Measurements from ENCODE around the gene USH1G.

Gene USH1G

DNA sequence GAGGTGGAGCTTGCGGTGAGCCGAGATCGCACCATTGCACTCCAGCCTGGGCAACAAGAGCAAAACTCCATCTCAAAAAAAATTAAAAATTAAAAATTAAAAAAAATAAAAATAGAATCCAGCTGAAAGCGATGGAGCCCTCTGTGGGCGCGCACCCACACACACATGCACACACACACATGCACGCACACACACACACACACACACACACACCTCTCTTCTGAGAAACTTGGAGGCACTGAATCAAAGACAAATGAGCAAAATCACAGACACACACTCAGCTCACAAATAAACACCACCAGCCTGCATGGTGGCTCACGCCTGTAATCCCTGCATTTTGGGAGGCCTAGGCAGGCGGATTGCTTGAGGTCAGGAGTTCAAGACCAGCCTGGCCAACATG is 20.0 kb downstream of the USH1G start:
- no peak for DNase-seq (ENCODE audit: low read depth)

GRCh38 chr17:74901353-74902135 is 21.5 kb downstream of the USH1G start:
- no peak for DNase-seq (ENCODE audit: low read depth)

- no peak for DNase-seq (ENCODE audit: low read depth)
Measured at GRCh38 chr17:74900208-74900607, 22.8 kb downstream of the USH1G start.

- DNase-seq (ENCODE audit: low read depth): no peak
Measured at GRCh38 chr17:74898376-74898946, 24.6 kb downstream of the USH1G start.

- DNase-seq (ENCODE audit: low read depth): no peak
Measured at GRCh38 chr17:74893936-74894671, 29.0 kb downstream of the USH1G start.

GRCh38 chr17:74892974-74893911 is 29.8 kb downstream of the USH1G start, which contains the start of gene FADS6:
FADS6 (minus strand) TSS chr17:74893633; CDS start chr17:74893595, 38 bp downstream.
- no peak for DNase-seq (ENCODE audit: low read depth)

GRCh38 chr17:74892013-74892841 is 30.8 kb downstream of the USH1G start:
- DNase-seq (ENCODE audit: low read depth): no peak

- DNase-seq (ENCODE audit: low read depth): no peak
Measured at GRCh38 chr17:74890554-74890953, 32.5 kb downstream of the USH1G start.

GRCh38 chr17:74888469-74888868 is 34.6 kb downstream of the USH1G start:
- DNase-seq (ENCODE audit: low read depth): no peak

DNA sequence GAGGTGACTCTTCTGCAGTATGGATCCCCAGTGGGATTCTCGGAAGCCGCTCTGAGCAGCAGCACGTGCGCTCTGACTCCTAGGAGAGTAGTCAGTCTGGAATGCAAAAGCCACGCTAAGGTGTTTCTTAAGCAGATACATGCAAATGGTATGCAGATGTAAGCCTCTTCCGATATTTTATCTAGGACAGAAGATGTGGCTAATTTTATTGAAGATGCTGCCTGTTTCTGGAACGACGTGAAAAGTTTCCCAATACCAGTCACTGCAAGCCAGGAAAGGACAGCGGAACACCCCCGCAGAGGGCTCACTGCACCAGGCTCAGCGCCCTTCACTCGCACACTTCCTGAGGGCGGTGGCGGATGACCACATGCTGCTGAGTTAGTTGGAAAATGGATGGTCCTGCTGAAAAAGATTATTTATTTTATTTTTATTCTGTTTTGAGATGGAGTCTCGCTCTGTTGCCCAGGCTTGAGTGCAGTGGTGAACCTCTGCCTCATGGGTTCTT is 39.8 kb downstream of the USH1G start:
- DNase-seq (ENCODE audit: low read depth): no peak

DNA sequence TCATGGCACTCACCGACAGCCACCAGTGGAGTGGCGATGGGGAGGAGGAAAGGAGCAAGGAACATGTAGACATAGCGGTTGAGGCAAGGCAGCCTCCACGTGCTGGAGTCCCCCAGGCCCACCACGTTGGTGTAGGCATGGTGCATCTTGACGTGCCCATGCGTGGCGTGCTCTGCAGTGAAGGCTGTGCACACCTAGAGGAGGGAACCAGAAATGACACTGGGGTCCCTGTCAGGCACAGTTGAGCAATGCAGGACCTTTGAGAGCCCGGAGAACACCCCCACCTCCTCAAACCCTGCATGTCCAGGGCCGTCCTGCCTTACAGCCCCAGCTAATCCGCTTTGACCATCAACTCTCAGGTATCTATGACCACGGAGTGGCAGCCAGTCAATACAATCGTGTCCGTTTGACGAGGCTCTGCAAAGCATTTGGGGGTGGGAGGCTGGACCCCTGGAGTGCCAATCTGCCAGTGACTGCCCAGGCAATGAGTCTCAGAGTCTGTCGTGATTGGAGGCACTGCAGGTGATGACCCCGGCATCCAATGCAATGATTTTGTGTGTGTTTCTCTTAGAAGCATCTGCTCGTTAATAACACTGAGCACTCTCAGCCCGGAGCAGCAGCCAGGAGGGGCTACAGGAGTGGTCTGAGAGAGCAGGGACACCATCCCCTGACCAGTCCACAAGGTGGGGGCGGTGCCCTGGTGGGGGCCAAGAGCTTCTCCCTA is 40.4 kb downstream of the USH1G start:
- DNase-seq (ENCODE audit: low read depth): no peak

- DNase-seq (ENCODE audit: low read depth): no peak
Measured at GRCh38 chr17:74881073-74881472, 42.0 kb downstream of the USH1G start.

DNA sequence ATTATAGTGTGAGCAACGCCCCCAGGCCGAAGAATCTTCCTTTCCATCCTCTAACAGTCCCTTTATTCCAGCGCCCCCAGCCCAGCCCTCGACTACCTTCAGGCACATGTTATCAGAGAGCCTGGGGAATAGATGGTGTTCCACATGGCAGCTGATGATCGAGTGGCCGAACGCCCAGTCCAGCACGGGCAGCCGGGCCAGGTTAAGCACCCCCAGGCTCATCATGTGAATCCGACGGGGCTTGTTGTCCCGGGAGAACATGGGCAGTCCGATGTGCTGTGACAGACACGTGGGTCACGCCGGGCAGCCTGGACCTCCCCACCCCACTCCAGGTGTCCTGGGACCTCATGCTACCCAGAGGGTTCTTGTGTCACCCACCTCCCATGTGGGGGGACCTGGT is 43.7 kb downstream of the USH1G start:
- no peak for DNase-seq (ENCODE audit: low read depth)

GRCh38 chr17:74878658-74879057 is 44.4 kb downstream of the USH1G start:
- no peak for DNase-seq (ENCODE audit: low read depth)

DNA sequence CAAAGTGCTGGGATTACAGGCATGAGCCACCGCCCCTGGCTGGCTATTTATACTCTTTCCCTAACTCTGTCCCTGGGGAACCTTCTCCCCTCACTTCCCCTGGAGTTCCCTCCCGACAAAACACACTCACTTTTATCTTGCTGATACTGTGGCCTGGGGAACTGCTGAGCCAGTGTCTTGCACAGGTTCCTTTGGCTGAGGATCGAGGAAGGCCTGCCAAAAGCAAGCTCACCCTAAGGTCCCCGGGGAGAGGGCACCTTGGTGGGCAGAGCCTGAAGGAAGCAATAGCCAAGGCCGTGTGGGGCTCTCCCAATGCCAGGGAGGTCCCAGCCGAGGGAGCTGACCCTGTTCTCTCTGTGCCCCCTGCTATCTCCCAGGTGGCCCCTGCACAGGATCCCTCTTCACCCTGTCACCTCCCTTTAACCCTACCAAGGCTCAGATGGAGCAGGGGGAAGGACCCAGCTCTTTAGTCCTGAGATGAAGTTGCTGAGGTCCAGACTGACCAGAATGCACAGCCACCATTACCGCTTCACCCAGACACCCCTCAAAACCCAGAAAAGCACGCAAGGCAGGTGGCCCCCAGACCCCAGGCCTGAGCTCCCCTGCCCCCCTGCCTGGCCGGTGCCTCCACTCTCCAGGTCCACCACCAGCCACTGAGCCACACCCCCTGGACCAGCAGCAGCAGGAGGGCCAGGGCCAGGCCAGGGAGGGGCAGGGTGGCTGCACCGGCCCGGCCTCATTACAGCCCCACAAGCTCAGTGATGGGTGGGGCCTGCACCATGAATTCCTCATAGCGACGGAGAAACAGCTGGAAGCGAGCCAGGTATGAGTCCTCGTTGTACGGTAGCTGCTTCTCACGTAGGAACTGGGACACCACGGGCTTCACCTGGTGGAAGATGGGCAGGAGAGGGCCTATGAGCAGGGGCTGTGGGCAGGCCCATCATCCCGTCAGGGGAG is 45.2 kb downstream of the USH1G start:
- peak; percentile 12 for DNase-seq (ENCODE audit: low read depth)

GRCh38 chr17:74875977-74876593 is 47.0 kb downstream of the USH1G start:
- no peak for DNase-seq (ENCODE audit: low read depth)

DNA sequence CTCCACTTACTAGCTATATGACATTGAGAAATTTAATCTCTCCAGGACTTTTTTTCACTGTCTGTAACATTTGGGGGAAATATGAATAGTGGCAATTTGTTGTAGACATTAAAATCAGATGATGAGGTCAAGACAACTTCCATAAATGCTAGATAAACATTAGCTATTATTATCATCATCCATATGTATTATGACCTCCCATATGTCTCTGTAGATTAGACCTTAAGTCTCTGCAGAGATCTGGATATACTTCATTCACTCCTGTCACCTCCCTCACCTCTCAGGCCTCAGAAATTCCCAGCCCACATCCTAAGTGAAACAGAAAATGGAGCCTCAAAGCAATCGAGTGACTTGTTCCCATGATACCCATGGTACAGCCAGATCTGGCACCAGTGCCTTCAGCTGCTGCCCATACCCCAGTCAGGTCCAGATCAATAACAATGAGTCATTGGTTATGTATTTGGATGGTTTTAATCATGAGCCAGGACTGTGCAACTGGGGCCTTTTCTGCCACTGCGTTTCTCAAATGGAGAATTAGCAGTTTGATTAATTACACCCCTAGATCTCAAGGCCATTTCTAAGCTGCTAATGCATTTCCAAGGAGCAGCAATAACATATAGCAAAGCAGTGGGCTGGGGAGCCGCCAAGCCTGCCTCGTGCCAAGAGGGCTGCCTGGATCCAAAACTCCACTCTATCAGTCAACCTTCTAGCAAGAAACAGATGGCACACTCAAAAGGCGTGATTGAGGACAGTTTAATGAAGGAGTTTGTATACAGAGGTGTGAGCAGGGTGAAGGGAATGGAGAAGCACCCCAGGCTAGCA is 47.7 kb downstream of the USH1G start:
- no peak for DNase-seq (ENCODE audit: low read depth)

- DNase-seq (ENCODE audit: low read depth): no peak
Measured at GRCh38 chr17:74874615-74875037, 48.4 kb downstream of the USH1G start.
